ENCODE data around the gene CFAP46.
A peak's percentile ranks its signal among the peaks of the same experiment; 100 is the strongest.

GRCh38 chr10:132938472-132939339 lies 3.7 kb downstream of the CFAP46 start:
- TF ChIP-seq POLR2A (IDR thresholded peaks at IDR 0.05) (no peak), CTCF (IDR thresholded peaks at IDR 0.05) (peak in 2 of 6 experiments; percentile 20 to 27)

All from upper lobe of left lung (tissue), 4 donors.